ENCODE data around the gene HTR2A.

DNA sequence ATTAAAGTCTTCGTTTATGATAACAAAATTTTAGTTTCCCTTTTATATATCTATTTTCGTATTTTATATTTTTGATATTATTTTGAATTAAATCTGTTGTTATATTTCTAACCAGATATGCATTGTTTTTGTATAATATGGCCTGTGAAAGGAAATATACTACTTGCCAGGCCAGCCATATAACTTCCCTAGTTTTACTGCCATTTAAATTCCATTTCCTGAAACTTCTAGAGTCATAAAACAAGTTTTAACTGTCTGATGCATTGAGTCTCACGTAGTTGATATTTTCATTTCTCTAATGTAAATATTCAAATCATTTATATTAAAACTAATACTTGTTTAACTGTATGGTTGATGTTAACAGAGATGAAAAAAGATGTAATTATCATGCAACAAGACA is 113.3 kb downstream of the HTR2A start:
- TF ChIP-seq CTCF (IDR thresholded peaks at IDR 0.05): no peak
- TF ChIP-seq POLR2A (IDR thresholded peaks at IDR 0.05): no peak
